ENCODE measurements around the gene BNC2. TPM values are rescaled to one million over a fixed set of nuclear protein-coding genes. Genes with fewer than 3 reads are reported as not detected.

Gene BNC2
- total and polyA plus RNA-seq, 2 of the 4 experiments (the other 2 are of a cell fraction) = 15.5 to 45.2 TPM

GRCh38 chr9:16553869-16554540 lies 316.5 kb downstream of the BNC2 start:
- intact Hi-C loops (cut with micrococcal nuclease) = no loop called here
- Histone ChIP-seq H2BK120ac (ENCODE audit: low read depth, low read length) (no peak overlapping the region), H3K4me1 (ENCODE audit: control insufficient read depth, insufficient read depth, low read length) (peaks cover 2% of the 10 kb centered on the region), H2BK15ac (ENCODE audit: low read depth, low read length) (no peak overlapping the region), H4K91ac (ENCODE audit: insufficient read depth, low read depth, low read length) (no peak overlapping the region), H2AK5ac (ENCODE audit: low read depth, low read length) (no peak overlapping the region), H3K9me3 (ENCODE audit: control insufficient read depth, insufficient read depth, low read length) (no peaks in the 10 kb centered on the region), H3K9me1 (ENCODE audit: insufficient read depth, low read length) (peaks cover 11% of the 10 kb centered on the region), H4K20me1 (ENCODE audit: insufficient read depth, low read length) (no peaks in the 10 kb centered on the region), H2BK20ac (ENCODE audit: low read depth, low read length) (no peak overlapping the region), H3K9ac (ENCODE audit: low read depth, low read length) (no peak overlapping the region), H3K79me1 (ENCODE audit: low read depth in 1 of 2, low read length in 2 of 2) (peaks cover 16 to 46% of the 10 kb centered on the region in 2 experiments), H3K27me3 (ENCODE audit: control insufficient read depth, insufficient read depth, low read length) (no peaks in the 10 kb centered on the region), H3K14ac (replicated peaks; ENCODE audit: low read depth, low read length) (no peak overlapping the region), H3K4ac (ENCODE audit: low read depth, low read length) (no peak overlapping the region; the same call in 1 of the 2 replicates), H3K4me3 (ENCODE audit: insufficient read depth, low read depth, low read length) (no peak overlapping the region), H3K56ac (ENCODE audit: extremely low read depth, insufficient read depth, low read length) (no peak overlapping the region), H3K23ac (ENCODE audit: low read depth, low read length) (no peak overlapping the region; the same call in 1 of the 2 replicates), H4K8ac (ENCODE audit: low read depth in 2 of 2, low read length in 2 of 2) (no peak overlapping the region), H2AFZ (replicated peaks; ENCODE audit: low read length, poor library complexity) (no peak overlapping the region), H2AK9ac (replicated peaks; ENCODE audit: low read depth, low read length, poor library complexity) (no peak overlapping the region), H3K4me2 (ENCODE audit: low read depth, low read length) (no peak overlapping the region), H2BK5ac (ENCODE audit: low read depth, low read length, poor library complexity, severe bottlenecking) (no peak overlapping the region), H4K5ac (ENCODE audit: low read depth, low read length) (no peak overlapping the region), H3K27ac (ENCODE audit: insufficient read depth, low read length) (no peak overlapping the region), H3K18ac (ENCODE audit: low read depth, low read length) (no peak overlapping the region), H3K36me3 (ENCODE audit: control insufficient read depth, insufficient read depth, low read length) (peaks cover 17% of the 10 kb centered on the region)
- DNase-seq (peak; percentile 44), ATAC-seq (ENCODE audit: low read depth) (peak; percentile 17)
- in situ Hi-C loops (cut with MboI; ENCODE audit: low sequenced_read_pairs) = no loop called here
- TF ChIP-seq MXI1 (IDR thresholded peaks at IDR 0.05; ENCODE audit: borderline replicate concordance, low read depth, low read length) (no peak), CEBPB (IDR thresholded peaks at IDR 0.05; ENCODE audit: low read depth, low read length) (no peak), CHD1 (IDR thresholded peaks at IDR 0.05; ENCODE audit: low read depth, low read length) (no peak), RAD21 (IDR thresholded peaks at IDR 0.05; ENCODE audit: low read length) (no peak), BHLHE40 (IDR thresholded peaks at IDR 0.05; ENCODE audit: low read depth, low read length) (no peak), ELK1 (IDR thresholded peaks at IDR 0.05; ENCODE audit: borderline replicate concordance, low read depth, low read length) (no peak), NFE2L2 (IDR thresholded peaks at IDR 0.05; ENCODE audit: low read depth, low read length) (no peak), MAFK (IDR thresholded peaks at IDR 0.05; ENCODE audit: low read depth, low read length) (no peak), RCOR1 (IDR thresholded peaks at IDR 0.05; ENCODE audit: insufficient replicate concordance, low read length) (no peak), FOS (IDR thresholded peaks at IDR 0.05; ENCODE audit: low read depth, low read length) (no peak), MAZ (IDR thresholded peaks at IDR 0.05; ENCODE audit: borderline replicate concordance, low read depth, low read length) (no peak), SMC3 (IDR thresholded peaks at IDR 0.05; ENCODE audit: low read depth, low read length) (no peak), RFX5 (IDR thresholded peaks at IDR 0.05; ENCODE audit: low read depth, low read length) (no peak), POLR2A (IDR thresholded peaks at IDR 0.05; ENCODE audit: low read depth, low read length) (no peak)
- TF ChIP-seq, protein P1, sequence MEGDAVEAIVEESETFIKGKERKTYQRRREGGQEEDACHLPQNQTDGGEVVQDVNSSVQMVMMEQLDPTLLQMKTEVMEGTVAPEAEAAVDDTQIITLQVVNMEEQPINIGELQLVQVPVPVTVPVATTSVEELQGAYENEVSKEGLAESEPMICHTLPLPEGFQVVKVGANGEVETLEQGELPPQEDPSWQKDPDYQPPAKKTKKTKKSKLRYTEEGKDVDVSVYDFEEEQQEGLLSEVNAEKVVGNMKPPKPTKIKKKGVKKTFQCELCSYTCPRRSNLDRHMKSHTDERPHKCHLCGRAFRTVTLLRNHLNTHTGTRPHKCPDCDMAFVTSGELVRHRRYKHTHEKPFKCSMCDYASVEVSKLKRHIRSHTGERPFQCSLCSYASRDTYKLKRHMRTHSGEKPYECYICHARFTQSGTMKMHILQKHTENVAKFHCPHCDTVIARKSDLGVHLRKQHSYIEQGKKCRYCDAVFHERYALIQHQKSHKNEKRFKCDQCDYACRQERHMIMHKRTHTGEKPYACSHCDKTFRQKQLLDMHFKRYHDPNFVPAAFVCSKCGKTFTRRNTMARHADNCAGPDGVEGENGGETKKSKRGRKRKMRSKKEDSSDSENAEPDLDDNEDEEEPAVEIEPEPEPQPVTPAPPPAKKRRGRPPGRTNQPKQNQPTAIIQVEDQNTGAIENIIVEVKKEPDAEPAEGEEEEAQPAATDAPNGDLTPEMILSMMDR (conservative IDR thresholded peaks at IDR 0.05; ENCODE audit: low read depth, low read length) = no peak
- TF ChIP-seq, protein P2, sequence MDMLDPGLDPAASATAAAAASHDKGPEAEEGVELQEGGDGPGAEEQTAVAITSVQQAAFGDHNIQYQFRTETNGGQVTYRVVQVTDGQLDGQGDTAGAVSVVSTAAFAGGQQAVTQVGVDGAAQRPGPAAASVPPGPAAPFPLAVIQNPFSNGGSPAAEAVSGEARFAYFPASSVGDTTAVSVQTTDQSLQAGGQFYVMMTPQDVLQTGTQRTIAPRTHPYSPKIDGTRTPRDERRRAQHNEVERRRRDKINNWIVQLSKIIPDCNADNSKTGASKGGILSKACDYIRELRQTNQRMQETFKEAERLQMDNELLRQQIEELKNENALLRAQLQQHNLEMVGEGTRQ (IDR thresholded peaks at IDR 0.05; ENCODE audit: low read depth, low read length) = no peak
- ChIA-PET POLR2A (ENCODE audit: unreplicated experiment) (no interaction called here), CTCF (no interaction called here)
- dilution Hi-C loops (cut with HindIII; ENCODE audit: low sequenced_read_pairs, unreplicated experiment) = no loop called here
- no TSS peak for BruUV-seq (replicated peaks)
- WGBS, 2 experiments (ENCODE audit: extremely low coverage in 2 of 2, insufficient read length in 1 of 2) = no CpG with 5 or more reads among the region's 7 CpGs
